Activated CD4-positive, alpha-beta T cell treated with anti-CD3 and anti-CD28 coated beads, Interleukin-2, amount 50 U/mL, for 1 hour (primary cell): ENCODE results near the gene ZPLD1.

ENCODE experiments used
- DNase-seq: peaks from one replicate; pipeline ENCODE4 v3.0.0-alpha.2; 2020

Gene ZPLD1

DNA sequence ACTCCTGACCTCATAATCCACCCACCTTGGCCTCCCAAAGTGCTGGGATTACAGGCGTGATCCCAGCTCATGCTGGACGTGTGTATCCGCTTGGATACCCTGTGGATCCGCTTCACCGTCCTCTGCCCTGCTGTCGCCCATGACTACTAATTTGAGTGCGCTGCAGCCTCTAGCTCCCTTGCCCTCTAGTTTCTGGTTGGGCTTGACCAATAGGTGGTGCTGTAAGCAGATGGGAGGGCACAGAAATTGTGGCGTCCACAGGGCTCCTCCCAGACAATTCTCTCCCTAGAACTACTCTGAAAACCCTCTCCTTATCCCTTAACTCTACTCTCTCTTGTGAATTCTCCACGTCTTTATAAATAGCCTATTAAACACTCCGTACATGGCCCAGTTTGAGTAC is 36.2 kb downstream of the ZPLD1 start:
- no peak for DNase-seq

DNA sequence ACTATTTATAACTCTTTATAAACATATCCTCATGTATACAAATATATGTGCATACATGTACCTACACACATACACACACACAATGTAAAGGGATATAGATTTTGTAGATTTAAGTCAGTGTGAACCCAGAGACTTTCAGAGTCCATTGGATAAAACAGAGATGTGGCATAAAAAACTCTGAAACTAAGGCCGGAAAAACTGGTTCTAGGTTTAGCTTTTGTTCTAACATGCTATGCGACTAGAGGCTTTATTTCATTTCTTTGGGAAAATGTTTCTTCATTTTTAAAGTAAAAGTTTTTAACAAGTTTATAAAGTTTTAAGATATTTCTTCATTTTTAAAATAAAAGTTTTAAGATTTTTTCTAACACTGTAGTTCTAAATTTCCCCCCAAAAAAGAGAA is 36.7 kb downstream of the ZPLD1 start:
- DNase-seq: no peak

- no peak for DNase-seq
Observed at GRCh38 chr3:102473648-102474047, 38.8 kb downstream of the ZPLD1 start.

DNA sequence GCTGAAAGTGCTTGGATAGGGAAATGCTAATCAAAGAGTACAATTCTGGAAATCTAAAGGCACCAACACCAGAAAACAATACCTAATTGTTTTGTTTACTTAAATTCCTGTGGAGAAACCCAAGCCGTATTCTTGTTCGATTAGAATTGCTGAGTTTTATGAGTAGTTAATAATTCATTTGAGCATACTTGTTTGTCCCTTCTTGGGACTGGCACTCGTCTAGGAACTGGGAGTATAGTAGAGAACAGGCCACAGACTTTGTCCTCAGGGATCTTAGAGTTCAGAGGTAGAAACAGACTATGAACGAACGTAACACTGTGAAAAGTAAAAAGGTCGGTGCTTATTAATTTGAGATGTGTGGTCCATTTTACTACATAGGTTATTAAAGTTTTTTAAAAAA is 39.4 kb downstream of the ZPLD1 start:
- DNase-seq: no peak

DNA sequence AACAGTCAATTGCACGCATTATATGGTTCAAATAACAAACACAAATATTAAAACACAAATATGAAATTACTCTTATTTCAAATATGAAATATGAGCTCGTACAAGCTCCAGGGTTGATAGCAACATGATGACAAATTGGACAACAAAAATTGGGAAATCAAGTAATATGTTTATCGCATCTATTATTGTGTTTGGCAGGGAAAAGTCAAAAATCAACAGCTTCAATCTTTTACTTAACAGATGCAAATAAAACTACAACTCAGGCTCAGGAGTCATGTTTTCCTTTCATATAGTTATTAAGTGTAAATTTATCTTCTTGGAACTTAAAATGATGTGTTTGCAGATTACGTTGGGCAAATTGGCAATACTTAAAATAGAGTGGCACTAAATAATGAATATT is 41.4 kb downstream of the ZPLD1 start:
- no peak for DNase-seq

DNA sequence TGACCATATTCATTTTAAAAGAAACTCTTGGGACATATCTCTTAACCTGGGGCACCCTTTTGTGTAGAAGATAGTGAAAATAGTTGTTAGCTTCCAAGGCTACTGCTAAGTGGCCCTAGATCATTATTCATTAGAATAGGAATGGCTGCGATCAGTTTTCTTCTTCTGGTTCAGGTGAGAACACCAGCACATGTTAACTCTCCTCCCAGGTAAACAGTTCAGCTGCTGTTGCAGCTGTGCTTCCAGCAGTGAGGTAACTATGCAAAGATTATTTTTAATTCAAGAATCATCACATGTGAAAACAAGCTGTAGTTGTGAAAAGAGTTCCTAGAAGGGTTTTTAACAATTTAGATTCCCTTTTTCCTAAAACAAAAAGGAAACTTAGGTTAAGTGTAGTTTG is 43.3 kb downstream of the ZPLD1 start:
- DNase-seq: no peak

DNA sequence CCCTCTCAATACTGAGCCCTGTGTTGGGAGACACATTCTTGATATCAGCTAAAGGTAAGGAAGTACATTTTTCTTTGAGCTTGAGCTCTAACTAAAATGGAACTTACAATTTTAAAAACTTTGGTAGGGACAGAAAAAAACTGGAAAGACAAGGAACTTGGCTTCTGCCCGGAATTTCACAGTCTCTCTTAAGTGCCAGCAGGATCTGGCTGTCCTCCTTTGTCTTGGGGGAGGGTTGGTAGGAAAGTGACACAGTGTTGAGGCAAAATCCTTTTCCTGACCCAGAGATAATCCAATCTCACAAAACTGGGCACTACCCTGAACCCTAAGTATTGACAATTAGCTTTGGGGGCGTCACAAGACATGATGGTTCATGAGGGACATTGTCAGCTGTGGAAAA is 45.3 kb downstream of the ZPLD1 start:
- no peak for DNase-seq

DNA sequence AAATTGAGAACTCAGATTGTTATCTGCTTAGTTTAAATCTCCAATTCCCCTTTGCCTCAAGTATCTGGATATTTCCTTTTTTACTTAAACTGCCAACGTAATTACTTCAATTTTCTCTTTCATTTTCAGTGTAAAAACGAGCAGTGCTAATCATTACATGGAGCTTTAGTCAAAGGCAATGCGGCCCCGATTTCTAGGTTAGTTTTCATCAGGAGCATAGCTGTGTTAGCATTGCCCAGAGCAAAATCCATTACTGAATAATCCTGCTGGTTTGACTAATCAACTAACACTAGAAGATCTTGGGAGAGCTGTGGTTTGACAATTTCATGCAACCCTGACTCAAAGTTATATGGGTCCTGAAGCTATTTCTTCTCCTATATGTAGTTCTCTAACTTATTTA is 46.2 kb downstream of the ZPLD1 start:
- DNase-seq: no peak

DNA sequence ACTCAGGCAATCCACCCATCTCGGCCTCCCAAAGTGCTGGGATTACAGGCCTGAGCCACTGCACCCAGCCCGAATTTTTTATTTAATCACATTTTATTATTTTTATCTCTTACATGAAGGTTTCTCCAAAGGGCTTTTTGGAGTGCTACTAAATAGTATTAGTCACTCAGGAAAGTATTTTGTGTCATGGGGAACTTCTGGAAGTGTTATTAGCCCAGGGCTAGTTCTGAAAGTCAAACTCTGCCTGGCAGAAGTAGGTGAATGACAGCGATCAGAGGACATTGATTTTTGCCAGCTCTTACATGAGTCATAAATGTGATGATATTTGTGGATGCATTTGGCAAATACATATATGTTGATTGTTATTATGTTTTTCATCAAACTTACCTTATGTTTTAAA is 48.7 kb downstream of the ZPLD1 start:
- no peak for DNase-seq

DNA sequence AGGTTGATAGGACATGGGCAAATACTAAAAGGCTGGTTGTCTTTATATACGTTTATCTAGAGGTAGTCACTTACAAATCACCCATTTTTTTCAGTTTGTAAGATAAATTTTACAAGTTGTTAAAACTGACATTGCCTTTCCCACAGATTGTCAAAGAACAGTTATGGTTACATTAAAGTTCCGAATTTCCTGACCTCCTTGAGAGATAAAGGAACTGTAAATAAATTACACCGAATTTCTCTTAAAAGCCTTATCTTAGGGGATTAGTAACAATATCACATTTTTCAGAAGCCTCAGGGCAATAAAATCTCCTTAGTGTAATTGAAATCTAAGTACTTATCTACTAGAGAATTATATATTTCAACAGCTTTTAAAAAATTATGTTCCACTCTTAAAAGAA is 49.5 kb downstream of the ZPLD1 start:
- no peak for DNase-seq

GRCh38 chr3:102485701-102486100 is 50.9 kb downstream of the ZPLD1 start:
- no peak for DNase-seq

DNA sequence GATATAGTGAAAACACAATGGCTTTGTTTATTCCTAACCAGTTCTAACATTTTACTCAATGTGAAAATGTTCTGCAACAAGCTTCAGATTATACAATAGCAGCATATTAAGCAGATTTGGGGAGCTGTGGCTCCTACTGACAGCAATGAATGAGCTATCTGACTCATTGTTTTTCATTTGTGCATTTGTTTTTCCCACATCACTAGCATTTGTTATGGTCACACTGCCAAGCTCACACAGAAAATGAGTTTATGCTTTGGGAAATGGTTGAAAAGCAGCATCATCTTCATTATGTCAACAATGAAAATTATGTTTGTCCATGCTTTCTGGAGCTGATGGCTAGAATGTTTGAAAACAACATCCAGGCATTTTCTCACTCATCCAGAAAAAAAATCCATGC is 53.5 kb downstream of the ZPLD1 start:
- no peak for DNase-seq

DNA sequence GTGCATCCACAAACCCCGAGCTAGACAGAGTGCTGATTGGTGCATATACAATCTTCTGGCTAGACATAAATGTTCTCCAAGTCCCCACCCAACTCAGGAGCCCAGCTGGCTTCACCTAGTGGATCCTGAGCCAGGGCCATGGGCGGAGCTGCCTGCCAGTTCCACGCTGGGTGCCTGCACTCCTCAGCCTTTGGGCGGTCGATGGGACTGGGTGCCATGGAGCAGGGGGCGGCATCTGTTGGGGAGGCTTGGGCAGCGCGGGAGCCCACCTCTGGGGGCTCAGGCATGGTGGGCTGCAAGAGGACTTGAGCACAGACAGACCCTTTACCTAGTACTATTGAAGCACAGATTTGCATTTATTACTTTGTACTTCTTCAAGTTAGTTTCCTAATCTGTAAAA is 57.5 kb downstream of the ZPLD1 start:
- no peak for DNase-seq

- DNase-seq: no peak
Observed at GRCh38 chr3:102497571-102497970, 62.8 kb downstream of the ZPLD1 start.

- no peak for DNase-seq
Observed at GRCh38 chr3:102505542-102505941, 70.7 kb downstream of the ZPLD1 start.

GRCh38 chr3:102510663-102511062 is 75.8 kb downstream of the ZPLD1 start:
- no peak for DNase-seq

DNA sequence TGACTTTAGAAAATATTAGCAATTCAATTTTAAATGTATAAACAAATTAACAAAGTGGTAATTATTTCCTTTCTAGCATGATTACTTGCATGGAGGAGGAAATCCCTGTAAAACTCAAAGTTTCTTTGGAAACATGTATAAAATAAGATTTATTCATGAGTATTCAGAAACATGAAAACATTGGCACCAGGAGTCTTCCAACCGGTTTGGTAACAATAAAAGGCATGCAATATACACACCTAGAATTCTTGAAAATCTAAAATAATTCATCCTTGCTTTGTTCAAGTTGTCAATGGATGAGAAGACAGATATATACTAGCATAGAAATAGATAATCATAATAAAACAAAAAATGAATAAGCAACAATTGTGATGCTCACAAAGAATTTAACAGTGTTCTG is 76.4 kb downstream of the ZPLD1 start:
- no peak for DNase-seq

- no peak for DNase-seq
Observed at GRCh38 chr3:102511639-102512038, 76.8 kb downstream of the ZPLD1 start.

DNA sequence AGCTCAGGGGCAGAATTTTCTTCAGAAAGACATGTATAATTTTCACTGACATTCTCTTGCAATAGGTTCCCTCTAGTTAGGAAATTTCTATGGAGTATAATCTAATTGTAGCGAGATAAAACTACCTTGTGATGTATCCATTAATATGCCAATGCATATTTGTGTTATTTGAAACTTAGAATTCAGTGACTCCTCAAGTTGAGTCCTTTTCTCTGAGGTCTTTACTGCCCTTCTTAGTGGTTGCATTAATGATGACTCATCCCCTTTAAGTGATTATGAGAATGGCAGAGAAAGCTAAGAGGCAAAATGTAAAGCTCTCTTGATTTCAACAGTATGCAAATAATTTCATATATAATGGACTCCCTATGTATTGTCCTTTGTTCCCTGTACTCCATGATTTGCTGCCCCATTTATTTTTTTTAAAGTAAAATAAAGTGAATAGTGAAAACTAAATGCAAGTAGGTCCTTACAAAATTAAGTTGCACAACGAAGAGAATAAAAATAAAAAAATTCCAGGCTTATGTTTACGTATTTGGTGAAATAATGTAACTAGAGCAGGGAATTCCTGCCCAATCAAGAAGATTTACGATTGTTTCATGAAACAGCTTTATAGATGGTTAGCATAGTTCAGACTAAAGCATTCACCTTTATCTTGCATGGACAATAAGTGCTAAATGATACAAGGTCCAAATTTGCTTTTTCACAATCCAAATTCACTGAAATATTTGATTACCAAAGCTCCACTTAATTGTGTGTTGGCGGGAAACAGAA is 78.1 kb downstream of the ZPLD1 start:
- DNase-seq: no peak

DNA sequence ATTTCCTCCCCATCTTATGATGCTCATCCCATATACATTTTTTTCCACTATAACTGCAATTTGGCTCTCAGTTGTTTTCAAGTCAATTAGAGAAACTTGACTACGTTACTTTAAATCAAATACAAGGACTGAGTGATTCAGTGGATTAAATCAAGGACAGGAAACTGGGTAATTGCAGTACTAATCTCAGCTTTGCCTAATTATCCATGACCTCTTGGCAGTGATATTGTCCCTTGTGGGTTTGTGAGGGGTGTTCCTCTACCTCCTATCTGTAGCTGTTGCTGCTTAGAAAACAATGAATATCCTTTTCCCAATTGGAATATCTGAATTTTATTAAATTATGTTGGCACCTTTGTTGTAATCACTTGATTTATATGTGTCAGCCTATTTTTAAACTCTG is 79.4 kb downstream of the ZPLD1 start:
- DNase-seq: no peak

GRCh38 chr3:102521246-102521645 is 86.4 kb downstream of the ZPLD1 start:
- no peak for DNase-seq

DNA sequence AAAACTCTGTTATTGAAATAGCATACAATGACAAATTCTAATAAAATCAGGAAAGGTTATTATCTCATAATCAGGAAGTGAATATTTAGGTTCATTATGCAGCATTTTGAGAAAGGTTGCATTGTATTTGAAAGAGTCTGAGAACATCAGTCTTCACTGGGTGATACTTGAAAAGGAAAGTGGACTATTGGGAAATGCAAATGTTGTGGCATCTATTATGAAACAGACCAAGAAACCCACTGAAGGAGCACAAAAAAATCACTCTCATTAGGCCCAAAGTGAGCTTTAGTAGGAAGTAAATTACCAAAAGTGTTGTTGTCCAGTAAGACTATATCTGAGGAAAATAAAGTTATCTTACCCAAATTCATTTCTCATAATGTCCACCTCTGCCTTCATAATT is 90.8 kb downstream of the ZPLD1 start:
- DNase-seq: no peak

DNA sequence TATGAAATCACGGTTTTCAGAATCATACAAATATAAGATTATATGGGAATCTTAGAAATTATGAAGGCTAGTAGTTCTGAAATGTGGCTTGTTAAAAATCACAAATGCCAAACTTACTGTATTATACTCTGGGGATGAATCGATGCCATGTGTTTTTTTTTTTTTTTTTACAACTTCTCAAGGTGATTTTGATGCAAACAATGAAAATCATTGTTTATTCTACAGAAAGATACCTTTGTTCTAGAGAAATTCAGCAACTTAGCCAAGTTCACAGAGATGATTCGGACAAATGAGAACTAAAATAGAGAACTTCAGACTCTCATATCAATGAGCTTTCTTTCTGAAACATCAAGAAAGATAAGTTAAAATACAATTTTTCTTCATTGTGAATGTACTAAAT is 92.0 kb downstream of the ZPLD1 start:
- DNase-seq: no peak

- no peak for DNase-seq
Observed at GRCh38 chr3:102528727-102529126, 93.9 kb downstream of the ZPLD1 start.
